Measurements from ENCODE around the gene NCKAP1. TPM values are rescaled to one million over a fixed set of nuclear protein-coding genes. Genes with fewer than 3 reads are reported as not detected.

NCKAP1 gene, protein sequence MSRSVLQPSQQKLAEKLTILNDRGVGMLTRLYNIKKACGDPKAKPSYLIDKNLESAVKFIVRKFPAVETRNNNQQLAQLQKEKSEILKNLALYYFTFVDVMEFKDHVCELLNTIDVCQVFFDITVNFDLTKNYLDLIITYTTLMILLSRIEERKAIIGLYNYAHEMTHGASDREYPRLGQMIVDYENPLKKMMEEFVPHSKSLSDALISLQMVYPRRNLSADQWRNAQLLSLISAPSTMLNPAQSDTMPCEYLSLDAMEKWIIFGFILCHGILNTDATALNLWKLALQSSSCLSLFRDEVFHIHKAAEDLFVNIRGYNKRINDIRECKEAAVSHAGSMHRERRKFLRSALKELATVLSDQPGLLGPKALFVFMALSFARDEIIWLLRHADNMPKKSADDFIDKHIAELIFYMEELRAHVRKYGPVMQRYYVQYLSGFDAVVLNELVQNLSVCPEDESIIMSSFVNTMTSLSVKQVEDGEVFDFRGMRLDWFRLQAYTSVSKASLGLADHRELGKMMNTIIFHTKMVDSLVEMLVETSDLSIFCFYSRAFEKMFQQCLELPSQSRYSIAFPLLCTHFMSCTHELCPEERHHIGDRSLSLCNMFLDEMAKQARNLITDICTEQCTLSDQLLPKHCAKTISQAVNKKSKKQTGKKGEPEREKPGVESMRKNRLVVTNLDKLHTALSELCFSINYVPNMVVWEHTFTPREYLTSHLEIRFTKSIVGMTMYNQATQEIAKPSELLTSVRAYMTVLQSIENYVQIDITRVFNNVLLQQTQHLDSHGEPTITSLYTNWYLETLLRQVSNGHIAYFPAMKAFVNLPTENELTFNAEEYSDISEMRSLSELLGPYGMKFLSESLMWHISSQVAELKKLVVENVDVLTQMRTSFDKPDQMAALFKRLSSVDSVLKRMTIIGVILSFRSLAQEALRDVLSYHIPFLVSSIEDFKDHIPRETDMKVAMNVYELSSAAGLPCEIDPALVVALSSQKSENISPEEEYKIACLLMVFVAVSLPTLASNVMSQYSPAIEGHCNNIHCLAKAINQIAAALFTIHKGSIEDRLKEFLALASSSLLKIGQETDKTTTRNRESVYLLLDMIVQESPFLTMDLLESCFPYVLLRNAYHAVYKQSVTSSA
- total RNA-seq (1 to 10 TPM; 2.6 to 7.6 (median 4.9) TPM), total RNA-seq (7.8 to 46.7 (median 15.0) reads per million in 29 experiments)
- total RNA-seq (2013): 5.7 TPM

DNA sequence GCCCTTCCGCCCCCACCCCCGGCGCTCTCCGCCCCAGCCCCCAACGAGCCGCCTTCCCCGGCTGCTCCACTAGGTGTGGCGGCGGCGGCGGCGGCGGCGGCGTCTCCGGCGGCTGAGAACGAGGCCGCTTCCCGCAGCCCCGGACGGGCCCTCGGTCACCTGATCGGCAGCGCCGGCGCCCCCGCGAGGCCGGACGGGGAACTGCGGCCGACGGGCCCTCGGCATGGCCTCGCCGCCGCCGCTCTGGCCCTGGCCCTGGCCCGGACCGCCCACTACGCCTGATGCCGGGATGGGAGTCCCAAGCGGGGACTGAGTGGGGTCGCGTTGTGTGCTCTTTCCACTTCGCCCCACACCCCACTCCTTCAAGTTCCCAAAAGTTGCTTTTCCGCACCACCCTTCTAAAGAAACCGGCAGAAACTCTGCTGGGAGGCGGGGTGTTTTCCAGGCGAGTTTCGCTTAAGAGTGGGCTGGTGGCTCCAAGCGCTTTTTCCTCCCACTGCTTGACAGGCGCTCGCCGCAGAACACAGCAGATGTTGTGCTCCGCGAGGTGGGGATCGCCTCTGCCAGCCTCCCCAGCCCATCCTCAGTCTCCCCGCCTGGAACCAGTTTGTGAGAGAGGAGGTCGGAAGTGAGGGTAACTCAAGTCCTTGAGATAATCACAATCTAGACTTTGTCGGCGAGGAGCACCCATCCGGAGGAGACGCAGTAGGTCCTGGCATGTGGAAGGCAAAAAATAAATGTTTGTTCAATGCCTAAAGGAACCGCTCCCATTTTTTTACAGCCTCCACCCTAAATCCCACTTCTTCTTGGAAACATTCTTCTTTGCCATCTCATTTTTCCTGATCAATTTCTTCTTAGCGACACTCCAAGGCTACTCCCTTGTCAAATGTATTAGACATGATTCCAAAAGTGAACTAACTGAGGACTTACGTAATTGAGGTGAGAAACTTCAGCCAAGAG is at the start of gene NCKAP1:
Gene NCKAP1 (minus strand): TSS at position 117 of the 960 bp plus-strand sequence. CDS start 358 bp downstream, outside the sequence.
- H3K27me3 Mint-ChIP-seq: peaks cover 38 to 50% of the 10 kb centered on the region in 2 donors
- no peaks in the 10 kb centered on the region for H3K36me3 Mint-ChIP-seq
- Histone ChIP-seq H3K9me3 (no peaks in the 10 kb centered on the region), H3K36me3 (ENCODE audit: control insufficient read depth in 2 of 2, extremely low read depth in 1 of 2, insufficient read depth in 1 of 2, low read length in 1 of 2) (no peaks in the 10 kb centered on the region), H3K4me3 (ENCODE audit: control insufficient read depth in 1 of 2, extremely low read depth in 1 of 2, low read length in 1 of 2) (peak within 1 kb of the TSS; percentile 51 to 82), H3K4me1 (ENCODE audit: control insufficient read depth in 1 of 2, extremely low read depth in 1 of 2, insufficient read depth in 2 of 2, low read length in 2 of 2) (peaks cover 12 to 31% of the 10 kb centered on the region in 2 experiments), H3K27me3 (replicated peaks in 1 of 2; ENCODE audit: control insufficient read depth in 2 of 2, extremely low read depth in 1 of 2, insufficient read depth in 2 of 2, low read length in 1 of 2) (peaks cover 12 to 16% of the 10 kb centered on the region in 2 experiments), H3K27ac (ENCODE audit: low read length) (no peak within 1 kb of the TSS)
- CTCF ChIA-PET: interaction anchor here in 1 of 2 donors (0.8 kb wide), 1 partner anchor 59 kb away, joined by 3 read pairs; no protein-coding TSS in a partner anchor
- H3K9me3 Mint-ChIP-seq: no peaks in the 10 kb centered on the region
- WGBS (ENCODE audit: insufficient coverage): under 1% methylated on average over 34 of the region's 68 CpGs
- peak; percentile 84 to 87 (median 86) for ATAC-seq (replicated peaks in 1 of 4)
- peak within 1 kb of the TSS in 1 of 2 donors; percentile 22 for H3K27ac Mint-ChIP-seq
- H3K4me1 Mint-ChIP-seq: peaks cover 32 to 40% (median 37%) of the 10 kb centered on the region in 3 donors
- DNase-seq: peak; percentile 49 to 89 (median 74)
- POLR2A ChIA-PET: no interaction called here
- peak within 1 kb of the TSS; percentile 78 to 83 (median 82) for H3K4me3 Mint-ChIP-seq

DNA sequence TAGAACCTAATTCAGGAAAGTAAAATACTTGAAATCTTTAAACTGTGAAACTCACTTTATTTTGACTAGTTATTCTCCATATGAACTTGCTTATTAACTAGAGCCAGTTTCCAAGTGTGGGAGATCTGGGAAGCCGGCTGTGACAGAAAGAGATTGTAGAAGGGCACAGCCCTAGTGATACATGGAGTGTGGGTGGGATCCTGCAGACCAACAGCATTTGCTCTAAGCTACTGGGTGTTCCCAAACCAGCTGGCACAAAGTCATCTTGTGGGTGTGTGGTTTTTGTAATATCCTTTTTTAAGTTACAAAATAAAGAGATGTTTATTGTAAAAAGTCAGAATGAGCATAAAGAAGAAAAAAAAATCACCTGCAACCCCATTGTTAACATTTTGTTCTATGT is 43.7 kb upstream of the NCKAP1 start:
- no peaks in the 10 kb centered on the region for H3K36me3 ChIP-seq (ENCODE audit: control insufficient read depth in 2 of 2, extremely low read depth in 1 of 2, insufficient read depth in 1 of 2, low read length in 1 of 2)
- no peak overlapping the region for H3K27ac ChIP-seq (ENCODE audit: low read length)
- no CpG with 5 or more reads among the region's 1 CpG for WGBS (ENCODE audit: insufficient coverage)
- H3K4me3 Mint-ChIP-seq: no peak overlapping the region
- H3K4me1 ChIP-seq (ENCODE audit: control insufficient read depth in 1 of 2, extremely low read depth in 1 of 2, insufficient read depth in 2 of 2, low read length in 2 of 2): peaks cover 2 to 5% of the 10 kb centered on the region in 2 experiments
- no peak overlapping the region for H3K27ac Mint-ChIP-seq
- POLR2A ChIA-PET: interaction anchor here (0.6 to 0.7 kb wide), 2 partner anchors 36 to 166 kb away, joined by 3 to 7 read pairs; no protein-coding TSS in a partner anchor
- peaks cover 5 to 6% (median 6%) of the 10 kb centered on the region in 3 donors for H3K4me1 Mint-ChIP-seq
- H3K27me3 ChIP-seq (replicated peaks in 1 of 2; ENCODE audit: control insufficient read depth in 2 of 2, extremely low read depth in 1 of 2, insufficient read depth in 2 of 2, low read length in 1 of 2): no peaks in the 10 kb centered on the region
- no peaks in the 10 kb centered on the region for H3K36me3 Mint-ChIP-seq
- ATAC-seq (replicated peaks in 1 of 4) (no peak), DNase-seq (no peak)
- CTCF ChIA-PET: no interaction called here
- no peaks in the 10 kb centered on the region for H3K27me3 Mint-ChIP-seq
- no peaks in the 10 kb centered on the region for H3K9me3 Mint-ChIP-seq
- no peak overlapping the region for H3K4me3 ChIP-seq (ENCODE audit: control insufficient read depth in 1 of 2, extremely low read depth in 1 of 2, low read length in 1 of 2)
- H3K9me3 ChIP-seq: no peaks in the 10 kb centered on the region

DNA sequence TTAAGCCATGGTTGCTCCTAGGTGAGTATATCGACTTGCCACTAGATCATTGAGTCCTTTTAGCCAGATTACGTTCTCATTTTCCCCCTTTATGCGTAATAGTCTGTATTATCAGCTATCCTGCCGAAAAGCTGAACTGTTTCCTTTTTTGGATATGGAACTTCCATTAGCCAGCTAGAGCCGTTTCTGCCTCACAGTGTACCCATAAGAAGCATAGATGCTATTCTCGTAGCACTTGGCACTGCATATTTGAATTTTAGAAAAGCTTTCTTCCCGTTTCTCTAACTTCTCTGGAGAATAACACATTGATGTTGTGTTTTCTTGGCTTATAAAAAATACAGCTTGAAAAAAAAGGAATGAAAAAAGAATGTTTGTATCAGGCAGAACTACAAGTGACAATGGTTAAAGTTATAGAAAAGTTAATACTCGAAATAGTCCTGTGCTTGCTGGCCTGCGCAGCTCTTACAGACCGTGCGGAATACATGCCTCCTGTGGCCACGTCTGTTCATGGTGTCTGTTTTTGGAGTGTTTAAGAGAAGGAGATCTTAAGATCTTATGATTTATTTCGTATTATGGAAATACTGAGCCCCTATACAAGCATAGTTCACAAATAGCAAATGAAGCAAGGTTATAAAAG is 41.0 kb upstream of the NCKAP1 start:
- CTCF ChIA-PET: interaction anchor here (0.6 to 1.6 kb wide), 4 partner anchors 14 to 45 kb away, joined by 3 to 11 read pairs (median 4); partner anchors contain the start of gene NUP35 (in 1 of the 2)
- Histone ChIP-seq H3K27me3 (replicated peaks in 1 of 2; ENCODE audit: control insufficient read depth in 2 of 2, extremely low read depth in 1 of 2, insufficient read depth in 2 of 2, low read length in 1 of 2) (peaks cover 0 to 4% of the 10 kb centered on the region in 2 experiments), H3K27ac (ENCODE audit: low read length) (no peak overlapping the region), H3K4me3 (ENCODE audit: control insufficient read depth in 1 of 2, extremely low read depth in 1 of 2, low read length in 1 of 2) (peak overlapping the region; percentile 62 to 77), H3K9me3 (no peaks in the 10 kb centered on the region), H3K4me1 (ENCODE audit: control insufficient read depth in 1 of 2, extremely low read depth in 1 of 2, insufficient read depth in 2 of 2, low read length in 2 of 2) (peaks cover 2 to 5% of the 10 kb centered on the region in 2 experiments), H3K36me3 (ENCODE audit: control insufficient read depth in 2 of 2, extremely low read depth in 1 of 2, insufficient read depth in 1 of 2, low read length in 1 of 2) (no peaks in the 10 kb centered on the region)
- H3K9me3 Mint-ChIP-seq: no peaks in the 10 kb centered on the region
- ATAC-seq (replicated peaks in 1 of 4): peak; percentile 40 to 54 (median 48)
- H3K4me3 Mint-ChIP-seq: peak overlapping the region; percentile 86 to 92 (median 91)
- H3K36me3 Mint-ChIP-seq: no peaks in the 10 kb centered on the region
- POLR2A ChIA-PET: interaction anchor here (0.6 to 0.7 kb wide), 2 partner anchors 303 to 319 kb away, joined by 3 to 5 read pairs; no protein-coding TSS in a partner anchor
- DNase-seq: peak in 1 of 35 experiments; percentile 36
- no peaks in the 10 kb centered on the region for H3K27me3 Mint-ChIP-seq
- H3K27ac Mint-ChIP-seq: peak overlapping the region; percentile 60 to 83
- H3K4me1 Mint-ChIP-seq: peaks cover 5 to 6% (median 6%) of the 10 kb centered on the region in 3 donors
- 27% methylated on average over 6 of the region's 13 CpGs for WGBS (ENCODE audit: insufficient coverage)

DNA sequence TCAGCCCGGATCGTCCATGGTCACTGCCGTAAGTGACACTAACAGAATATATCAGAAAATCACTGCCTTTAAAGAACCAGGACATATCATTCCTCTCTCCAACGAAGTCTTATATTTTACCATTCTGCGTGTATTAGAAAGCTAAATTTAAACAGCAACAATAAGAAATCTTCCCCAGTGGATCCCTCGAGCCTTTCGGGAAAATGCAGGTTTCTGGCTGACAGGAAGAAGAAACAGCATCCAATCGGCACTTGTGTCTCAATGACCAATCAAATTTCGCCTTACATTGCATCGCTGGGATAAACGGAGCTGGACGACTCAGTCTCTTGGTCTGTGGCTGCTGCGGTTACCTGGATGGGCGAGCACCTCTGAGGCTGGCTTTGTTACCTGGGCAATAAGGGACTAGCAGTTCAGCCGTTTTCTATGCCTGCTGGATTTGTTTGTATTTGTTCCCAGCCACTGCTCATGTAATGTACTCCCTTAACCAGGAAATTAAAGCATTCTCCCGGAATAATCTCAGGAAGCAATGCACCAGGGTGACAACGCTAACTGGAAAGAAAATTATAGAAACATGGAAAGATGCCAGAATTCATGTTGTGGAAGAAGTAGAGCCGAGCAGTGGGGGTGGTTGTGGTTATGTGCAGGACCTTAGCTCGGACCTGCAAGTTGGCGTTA is 40.3 kb upstream of the NCKAP1 start, which contains the start of gene DUSP19:
Gene DUSP19 (plus strand): TSS at position 284 of the 675 bp plus-strand sequence. CDS start 187 bp downstream, at position 471.
- peak; percentile 73 to 87 (median 80) for ATAC-seq (replicated peaks in 1 of 4)
- peak within 1 kb of the TSS; percentile 60 to 83 for H3K27ac Mint-ChIP-seq
- Histone ChIP-seq H3K36me3 (ENCODE audit: control insufficient read depth in 2 of 2, extremely low read depth in 1 of 2, insufficient read depth in 1 of 2, low read length in 1 of 2) (no peaks in the 10 kb centered on the region), H3K27me3 (replicated peaks in 1 of 2; ENCODE audit: control insufficient read depth in 2 of 2, extremely low read depth in 1 of 2, insufficient read depth in 2 of 2, low read length in 1 of 2) (peaks cover 0 to 4% of the 10 kb centered on the region in 2 experiments), H3K4me3 (ENCODE audit: control insufficient read depth in 1 of 2, extremely low read depth in 1 of 2, low read length in 1 of 2) (peak within 1 kb of the TSS; percentile 62 to 77), H3K27ac (ENCODE audit: low read length) (no peak within 1 kb of the TSS), H3K4me1 (ENCODE audit: control insufficient read depth in 1 of 2, extremely low read depth in 1 of 2, insufficient read depth in 2 of 2, low read length in 2 of 2) (peaks cover 2 to 5% of the 10 kb centered on the region in 2 experiments), H3K9me3 (no peaks in the 10 kb centered on the region)
- CTCF ChIA-PET: interaction anchor here (1.1 to 1.6 kb wide), 4 partner anchors 16 to 45 kb away, joined by 3 to 11 read pairs (median 4); partner anchors contain the start of gene NUP35 (in 1 of the 2)
- POLR2A ChIA-PET: interaction anchor here in 1 of 2 donors (0.6 kb wide), 1 partner anchor 319 kb away, joined by 5 read pairs; no protein-coding TSS in a partner anchor
- peak; percentile 26 to 88 (median 57) for DNase-seq
- H3K27me3 Mint-ChIP-seq: no peaks in the 10 kb centered on the region
- peaks cover 5 to 6% (median 6%) of the 10 kb centered on the region in 3 donors for H3K4me1 Mint-ChIP-seq
- H3K9me3 Mint-ChIP-seq: no peaks in the 10 kb centered on the region
- peak within 1 kb of the TSS; percentile 86 to 92 (median 91) for H3K4me3 Mint-ChIP-seq
- no peaks in the 10 kb centered on the region for H3K36me3 Mint-ChIP-seq
- WGBS (ENCODE audit: insufficient coverage): under 1% methylated on average over 15 of the region's 20 CpGs
